RWPE1 (cell line): ENCODE data around the gene FBXW11.

Source experiments
- CTCF ChIA-PET: fragments of 350-600 bp; sonication (Branson Sonifier 250); formaldehyde crosslinking; extraction: SDS; loops from one replicate; lab custom pipeline; 2021; lab: Yijun Ruan, JAX
- POLR2A ChIA-PET: fragments of 400-600 bp; formaldehyde crosslinking; extraction: SDS; loops from one replicate; lab custom pipeline; 2020; ENCODE audit warnings: antibody characterized with exemption; ENCODE audit not compliant: low non-redundant PET; lab: Yijun Ruan, JAX
- DNase-seq: peaks from one replicate; pipeline ENCODE4 v3.0.0; 2012; ENCODE audit warnings: low spot score
- H3K27ac ChIP-seq: fragments of 450-650 bp; 2 replicates; pipeline ENCODE4 v1.5.1; 2017
- CTCF ChIP-seq: fragments of 450-650 bp; conservative IDR thresholded peaks from 2 replicates; pipeline ENCODE4 v1.5.1; 2017; ENCODE audit warnings: low read depth, mild to moderate bottlenecking

The FBXW11 gene

DNA sequence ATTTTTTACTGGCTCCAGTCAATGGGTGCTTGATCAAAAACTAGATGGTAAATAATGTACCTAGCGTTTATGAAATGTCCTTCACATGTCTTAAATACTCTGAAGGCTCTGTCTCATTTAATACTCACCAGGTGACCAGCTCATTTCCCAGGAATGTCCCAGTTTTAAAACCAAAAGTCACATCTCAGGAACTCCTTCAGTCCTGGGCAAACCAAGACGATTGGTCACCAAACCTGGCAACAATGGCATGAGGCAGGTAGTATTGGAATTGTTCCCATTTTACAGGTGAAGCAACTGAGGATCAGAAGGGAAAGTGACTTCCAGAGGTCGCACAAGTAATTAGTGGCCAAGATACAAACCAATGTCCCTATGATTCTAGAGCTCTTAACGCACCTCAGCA, 193.2 kb downstream of the FBXW11 start:
- POLR2A ChIA-PET, result no interaction called here
- CTCF ChIA-PET, result no interaction called here
- H3K27ac ChIP-seq, result no peak overlapping the region
- TF ChIP-seq CTCF, result no peak
- no peak for DNase-seq
